Stomach (tissue), 9 donors: Measurements from ENCODE around the gene RAPH1. TPM values are rescaled to one million over a fixed set of nuclear protein-coding genes. Genes with fewer than 3 reads are reported as not detected.

Source experiments
- DNase-seq, 2 donors: peaks; one replicate each; pipeline versions ENCODE4 v3.0.0 to v3.0.0-alpha.2; 2013 to 2019
- H3K27ac ChIP-seq, 5 donors: fragments of 200-600 bp in 4 of 5; sonication (generic) in 4 of 5; one replicate each; pipeline ENCODE4 v1.5.1; 2013 to 2019; ENCODE audit warnings: mild to moderate bottlenecking in 1 of 5, moderate library complexity in 1 of 5
- H3K27me3 ChIP-seq, 3 donors: fragments of 200-600 bp; sonication (generic); one replicate each; pipeline ENCODE4 v1.5.1; 2017 to 2019; ENCODE audit warnings: mixed run types in 1 of 3
- H3K36me3 ChIP-seq, 4 donors: fragments of 200-600 bp; sonication (generic); 1 replicate in 3 of 4; 2 replicates in 1 of 4; pipeline ENCODE4 v1.5.1; 2016 to 2019
- H3K4me1 ChIP-seq, 4 donors: fragments of 200-600 bp; sonication (generic); one replicate each; pipeline ENCODE4 v1.5.1; 2016 to 2019
- H3K4me3 ChIP-seq, 4 donors: fragments of 200-600 bp; sonication (generic) in 3 of 4; one replicate each; pipeline ENCODE4 v1.5.1; 2016 to 2019; ENCODE audit warnings: mild to moderate bottlenecking in 1 of 4
- H3K9me3 ChIP-seq, 4 donors: fragments of 200-600 bp; sonication (generic); one replicate each; pipeline ENCODE4 v1.5.1; 2016 to 2019
- CTCF ChIP-seq, 7 experiments: fragments of 450-650 bp in 4 of 7; fragments of 200-600 bp in 3 of 7; sonication (generic) in 3 of 7; IDR thresholded peaks; one replicate each; pipeline ENCODE4 v1.5.1; 2016 to 2019; ENCODE audit warnings: antibody characterized with exemption in 7 of 7, control low read depth in 2 of 7, mild to moderate bottlenecking in 1 of 7
- EP300 ChIP-seq: sonication (generic); formaldehyde crosslinking; IDR thresholded peaks from one replicate; pipeline ENCODE4 v1.6.1; 2017; ENCODE audit warnings: antibody characterized with exemption
- POLR2A ChIP-seq, 4 donors: fragments of 450-650 bp; IDR thresholded peaks; one replicate each; pipeline ENCODE4 v1.6.1; 2016; ENCODE audit warnings: antibody characterized with exemption in 4 of 4, control low read depth in 2 of 4, mild to moderate bottlenecking in 1 of 4, moderate library complexity in 1 of 4
- POLR2AphosphoS5 ChIP-seq, 3 donors: sonication (generic); formaldehyde crosslinking; IDR thresholded peaks; one replicate each; pipeline ENCODE4 v1.6.1; 2016; ENCODE audit warnings: antibody characterized with exemption in 3 of 3
- WGBS, 5 donors: extraction: QIAGEN DNeasy Blood & Tissue Kit in 3 of 5; methylation state at CpG; one replicate each; pipeline versions ENCODE4 v1.1.5 to v1.1.7; 2013 to 2018; 5-methylcytosine and 5-hydroxymethylcytosine counted together
- intact Hi-C: fragments of 100-400 bp; cut with DNase I; formaldehyde crosslinking; loops from one replicate; pipeline ENCODE4 v1.15.1; 2023; ENCODE audit warnings: low total_unique reads
- polyA plus RNA-seq, 3 donors: library from polyadenylated mRNA; stranded (reverse); fragments of 200-250 nt; gene quantifications; one replicate each; pipeline ENCODE4 v1.2.3, GENCODE V29; 2013
- total RNA-seq, 5 donors: library from RNA; depleted of rRNA; stranded (reverse); fragments of >200 nt; gene quantifications; one replicate each; pipeline versions ENCODE4 v1.1.0 to v1.2.3, GENCODE V29; 2014 to 2016
- donor health status: healthy with polysubstance abuse.
- donor health status: Bipolar disorder and iron deficiency.
- donor health status: healthy.

RAPH1 gene
- total and polyA plus RNA-seq, 8 donors: 2.5 to 1,062 (median 17.7) TPM

DNA sequence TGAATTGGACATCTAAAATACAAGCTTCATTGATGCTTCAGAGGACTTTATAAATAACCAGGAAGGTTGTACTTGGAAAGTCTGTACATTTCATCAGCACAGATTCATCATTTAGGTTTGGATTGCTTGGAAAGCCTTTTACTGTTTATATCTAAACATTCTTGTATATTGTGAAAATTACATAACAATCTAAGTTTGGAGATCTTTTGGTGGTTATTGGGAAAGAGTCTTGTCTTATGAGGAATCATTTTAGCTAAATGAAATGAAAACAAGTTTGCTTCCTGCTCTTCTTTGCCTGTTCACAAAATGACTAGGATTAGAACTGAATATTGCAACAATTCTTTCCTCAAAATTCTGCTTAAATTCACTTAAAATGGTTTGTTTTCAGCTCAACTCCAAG lies 127.6 kb downstream of the RAPH1 start:
- Histone ChIP-seq H3K4me1 (peaks cover 0 to 11% (median 0%) of the 10 kb centered on the region in 4 donors), H3K36me3 (peaks cover 0 to 70% (median 55%) of the 10 kb centered on the region in 4 donors), H3K27ac (no peak overlapping the region), H3K9me3 (no peaks in the 10 kb centered on the region), H3K27me3 (no peaks in the 10 kb centered on the region), H3K4me3 (no peak overlapping the region)
- intact Hi-C loops: no loop called here
- TF ChIP-seq CTCF (IDR thresholded peaks at IDR 0.05): no peak
- TF ChIP-seq EP300: no peak
- no peak for TF ChIP-seq POLR2AphosphoS5 (IDR thresholded peaks at IDR 0.05)
- TF ChIP-seq POLR2A (IDR thresholded peaks at IDR 0.05): no peak
- DNase-seq: no peak

DNA sequence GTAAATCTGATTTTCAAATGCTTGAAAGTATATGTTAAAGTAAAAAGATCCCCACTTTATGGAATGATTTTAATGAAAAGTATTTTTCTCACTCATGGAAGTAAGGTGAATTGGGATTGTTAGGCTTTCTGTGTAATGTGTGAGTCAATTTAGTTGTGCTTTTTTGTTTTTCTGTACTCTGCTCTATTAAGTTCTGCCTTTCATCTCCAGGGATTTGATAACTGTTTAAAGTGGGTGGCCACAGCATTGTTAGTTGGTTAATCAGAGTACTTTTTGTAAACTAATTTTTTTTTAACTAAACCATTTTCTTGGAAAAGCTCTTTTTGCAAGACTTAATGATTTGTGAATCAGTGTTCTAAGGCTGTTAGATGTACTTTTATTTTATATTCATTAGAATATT lies 130.1 kb downstream of the RAPH1 start:
- intact Hi-C loops: no loop called here
- no peaks in the 10 kb centered on the region for H3K27me3 ChIP-seq
- H3K36me3 ChIP-seq: peaks cover 0 to 54% (median 38%) of the 10 kb centered on the region in 4 donors
- no peak overlapping the region for H3K27ac ChIP-seq
- H3K9me3 ChIP-seq: no peaks in the 10 kb centered on the region
- no peak overlapping the region for H3K4me3 ChIP-seq
- peaks cover 0 to 12% (median 0%) of the 10 kb centered on the region in 4 donors for H3K4me1 ChIP-seq
- no peak for TF ChIP-seq CTCF (IDR thresholded peaks at IDR 0.05)
- TF ChIP-seq POLR2A (IDR thresholded peaks at IDR 0.05): no peak
- no peak for TF ChIP-seq EP300
- TF ChIP-seq POLR2AphosphoS5 (IDR thresholded peaks at IDR 0.05): no peak
- DNase-seq: no peak

- intact Hi-C loops: no loop called here
- 97 to 100% (median 98%) methylated on average over 2 of the region's 2 CpGs for WGBS, 5 donors
- Histone ChIP-seq H3K27me3 (no peaks in the 10 kb centered on the region), H3K4me1 (peaks cover 0 to 12% (median 3%) of the 10 kb centered on the region in 4 donors), H3K4me3 (no peak overlapping the region), H3K27ac (no peak overlapping the region), H3K9me3 (no peaks in the 10 kb centered on the region), H3K36me3 (peaks cover 0 to 33% (median 21%) of the 10 kb centered on the region in 4 donors)
- TF ChIP-seq CTCF (IDR thresholded peaks at IDR 0.05) (no peak), EP300 (no peak), POLR2AphosphoS5 (IDR thresholded peaks at IDR 0.05) (no peak), POLR2A (IDR thresholded peaks at IDR 0.05) (no peak)
- DNase-seq: no peak
Observed at GRCh38 chr2:203400805-203401585, 134.1 kb downstream of the RAPH1 start.

DNA sequence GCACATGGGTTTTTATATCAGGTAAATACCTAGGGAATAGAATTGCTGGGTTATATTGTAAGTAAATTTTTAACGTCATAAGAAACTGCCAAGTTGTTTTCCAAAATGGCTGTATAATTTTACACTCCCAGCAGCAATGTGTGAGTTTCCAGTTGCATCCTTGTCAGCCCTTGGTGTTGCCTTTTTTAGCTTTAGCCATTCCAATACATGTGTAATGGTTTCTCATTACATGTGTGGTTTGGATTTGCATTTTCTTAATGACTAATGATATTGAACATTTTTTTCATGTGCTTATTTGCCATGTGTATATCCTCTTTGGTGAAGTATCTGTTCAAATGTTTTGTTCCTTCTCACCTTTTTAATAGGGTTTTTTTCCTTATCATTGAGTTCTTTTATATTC lies 136.1 kb downstream of the RAPH1 start:
- Histone ChIP-seq H3K27me3 (no peaks in the 10 kb centered on the region), H3K36me3 (peaks cover 0 to 36% (median 24%) of the 10 kb centered on the region in 4 donors), H3K9me3 (no peaks in the 10 kb centered on the region), H3K27ac (no peak overlapping the region), H3K4me1 (peaks cover 0 to 12% (median 3%) of the 10 kb centered on the region in 4 donors), H3K4me3 (no peak overlapping the region)
- intact Hi-C loops: no loop called here
- WGBS, 5 donors: 94 to 100% (median 97%) methylated on average over 1 of the region's 1 CpG
- TF ChIP-seq POLR2A (IDR thresholded peaks at IDR 0.05) (no peak), CTCF (IDR thresholded peaks at IDR 0.05) (no peak), EP300 (no peak), POLR2AphosphoS5 (IDR thresholded peaks at IDR 0.05) (no peak)
- DNase-seq: no peak
